ENCODE measurements around the gene CHRNB1.
"Not testable (repeated sequence)": the region's sequence is repeated elsewhere in the genome, so short reads cannot be mapped to it uniquely, and the experiment has no call there.

DNA sequence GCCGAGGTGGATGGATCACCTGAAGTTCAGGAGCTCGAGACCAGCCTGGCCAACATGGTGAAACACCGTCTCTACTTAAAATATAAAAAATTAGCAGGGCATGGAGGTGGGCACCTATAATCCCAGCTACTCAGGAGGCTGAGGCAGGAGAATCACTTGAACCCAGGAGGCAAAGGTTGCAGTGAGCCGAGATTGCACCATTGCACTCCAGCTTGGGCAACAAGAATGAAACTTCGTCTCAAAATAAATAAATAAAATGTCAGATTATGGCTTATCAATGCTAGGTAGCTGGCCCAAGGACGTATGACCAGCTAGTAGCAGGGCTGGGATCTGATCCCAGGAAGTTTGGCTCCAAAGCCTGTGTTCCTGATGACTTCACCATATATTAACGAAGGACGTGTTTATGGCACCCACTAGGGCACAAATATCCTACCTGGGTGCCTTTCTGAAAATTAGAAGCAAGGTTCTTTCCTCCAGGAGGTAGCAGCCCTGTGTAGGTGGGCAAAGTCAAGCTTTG is 25.7 kb downstream of the CHRNB1 start:
- TF ChIP-seq, protein P1, sequence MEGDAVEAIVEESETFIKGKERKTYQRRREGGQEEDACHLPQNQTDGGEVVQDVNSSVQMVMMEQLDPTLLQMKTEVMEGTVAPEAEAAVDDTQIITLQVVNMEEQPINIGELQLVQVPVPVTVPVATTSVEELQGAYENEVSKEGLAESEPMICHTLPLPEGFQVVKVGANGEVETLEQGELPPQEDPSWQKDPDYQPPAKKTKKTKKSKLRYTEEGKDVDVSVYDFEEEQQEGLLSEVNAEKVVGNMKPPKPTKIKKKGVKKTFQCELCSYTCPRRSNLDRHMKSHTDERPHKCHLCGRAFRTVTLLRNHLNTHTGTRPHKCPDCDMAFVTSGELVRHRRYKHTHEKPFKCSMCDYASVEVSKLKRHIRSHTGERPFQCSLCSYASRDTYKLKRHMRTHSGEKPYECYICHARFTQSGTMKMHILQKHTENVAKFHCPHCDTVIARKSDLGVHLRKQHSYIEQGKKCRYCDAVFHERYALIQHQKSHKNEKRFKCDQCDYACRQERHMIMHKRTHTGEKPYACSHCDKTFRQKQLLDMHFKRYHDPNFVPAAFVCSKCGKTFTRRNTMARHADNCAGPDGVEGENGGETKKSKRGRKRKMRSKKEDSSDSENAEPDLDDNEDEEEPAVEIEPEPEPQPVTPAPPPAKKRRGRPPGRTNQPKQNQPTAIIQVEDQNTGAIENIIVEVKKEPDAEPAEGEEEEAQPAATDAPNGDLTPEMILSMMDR (IDR thresholded peaks at IDR 0.05) = not testable (repeated sequence)
- not testable (repeated sequence) for TF ChIP-seq POLR2A, EP300 (IDR thresholded peaks at IDR 0.05)

Data from tibial nerve (tissue), 4 donors.